K562 (cell line): ENCODE data around the gene ANKRD11. TPM values are rescaled to one million over a fixed set of nuclear protein-coding genes. Genes with fewer than 3 reads are reported as not detected.

ENCODE experiments used
- BRF1 ChIP-seq: IDR thresholded peaks from 3 replicates; pipeline ENCODE4 v1.6.1; 2011; ENCODE audit warnings: borderline replicate concordance, mild to moderate bottlenecking; ENCODE audit not compliant: insufficient read length; ENCODE audit errors: extremely low read depth
- EP300 ChIP-seq: IDR thresholded peaks from 2 replicates; pipeline ENCODE4 v1.6.1; 2012; ENCODE audit warnings: low read length, improper control_type of control experiment
- ETV5 ChIP-seq: sonication (generic); formaldehyde crosslinking; IDR thresholded peaks from 2 replicates; pipeline ENCODE4 v1.4.0; 2020; ENCODE audit warnings: low read depth, mild to moderate bottlenecking, missing genetic modification reagents
- HMBOX1 ChIP-seq: sonication (generic); IDR thresholded peaks from 2 replicates; pipeline ENCODE4 v1.6.1; 2016
- HMG20B ChIP-seq: fragments of 250-450 bp; sonication (Bioruptor Pico); IDR thresholded peaks from 2 replicates; pipeline ENCODE4 v1.5.0; 2021; ENCODE audit warnings: mild to moderate bottlenecking
- HNRNPL ChIP-seq: fragments of 200-400 bp; formaldehyde crosslinking; IDR thresholded peaks from 2 replicates; pipeline ENCODE4 v1.6.1; 2017; ENCODE audit warnings: low read depth, mild to moderate bottlenecking, low read length
- NCOA6 ChIP-seq: fragments of 450-650 bp; IDR thresholded peaks from 2 replicates; pipeline ENCODE4 v1.6.1; 2017; ENCODE audit warnings: mild to moderate bottlenecking
- POLR2A ChIP-seq: fragments of 450-650 bp; conservative IDR thresholded peaks from 2 replicates; pipeline ENCODE4 v1.6.1; 2016
- PRPF4 ChIP-seq: fragments of 200-400 bp; formaldehyde crosslinking; IDR thresholded peaks from one replicate; pipeline ENCODE4 v1.6.1; 2017; ENCODE audit warnings: low read length, low read depth, mild to moderate bottlenecking; ENCODE audit not compliant: insufficient read depth, poor library complexity, severe bottlenecking
- SIX5 ChIP-seq, 2 experiments: IDR thresholded peaks; 2 replicates each; pipeline ENCODE4 v1.6.1; 2011; ENCODE audit warnings: low read length in 2 of 2, borderline replicate concordance in 1 of 2, low read depth in 1 of 2, mild to moderate bottlenecking in 1 of 2, moderate library complexity in 1 of 2; ENCODE audit not compliant: insufficient read depth in 1 of 2
- SMAD3 ChIP-seq: fragments of 450-650 bp; formaldehyde crosslinking; conservative IDR thresholded peaks from 2 replicates; pipeline ENCODE4 v1.4.0; 2020; ENCODE audit warnings: mild to moderate bottlenecking
- SPI1 ChIP-seq: IDR thresholded peaks from 2 replicates; pipeline ENCODE4 v1.6.1; 2011; ENCODE audit warnings: low read depth, low read length, control low read depth, borderline replicate concordance
- SRSF1 ChIP-seq: fragments of 200-400 bp; formaldehyde crosslinking; IDR thresholded peaks from 2 replicates; pipeline ENCODE4 v1.6.1; 2017; ENCODE audit warnings: mild to moderate bottlenecking, low read depth, low read length, moderate library complexity
- TCF3 ChIP-seq: sonication (generic); formaldehyde crosslinking; IDR thresholded peaks from 2 replicates; pipeline ENCODE4 v1.4.0; 2020; ENCODE audit warnings: mild to moderate bottlenecking, missing genetic modification reagents
- THRB ChIP-seq: fragments of 450-650 bp; formaldehyde crosslinking; conservative IDR thresholded peaks from 2 replicates; pipeline ENCODE4 v1.4.0; 2022; ENCODE audit warnings: mild to moderate bottlenecking, missing genetic modification characterization
- ZKSCAN3 ChIP-seq: fragments of 250-450 bp; sonication (Bioruptor Pico); IDR thresholded peaks from 2 replicates; pipeline ENCODE4 v1.4.0; 2020
- ZNF316 ChIP-seq: fragments of 450-650 bp; IDR thresholded peaks from 2 replicates; pipeline ENCODE4 v1.6.1; 2016
- ZNF398 ChIP-seq: fragments of 250-450 bp; sonication (Bioruptor Pico); IDR thresholded peaks from 2 replicates; pipeline ENCODE4 v1.8.0; 2021; ENCODE audit warnings: moderate library complexity, mild to moderate bottlenecking, inconsistent platforms
- ZNF780A ChIP-seq: fragments of 250-450 bp; sonication (Bioruptor Pico); IDR thresholded peaks from 2 replicates; pipeline ENCODE4 v1.5.0; 2021; ENCODE audit warnings: mild to moderate bottlenecking
- polyA plus RNA-seq, 8 experiments: library from polyadenylated mRNA; depleted of rRNA in 4 of 8; stranded (reverse) in 5 of 8; unstranded in 3 of 8; fragments of >200 nt; fragmentation: Nextera tagmentation in 2 of 8; fragmentation: Illumina TruSeq in 1 of 8; extraction: Ambion mirVana in 2 of 8; extraction: Trizol in 1 of 8; gene quantifications; 2 replicates each; pipeline versions ENCODE4 v1.2.1 to v1.2.3, GENCODE V29; 2011 to 2014; ENCODE audit warnings: inconsistent platforms in 1 of 8, missing spikeins in 1 of 8
- total RNA-seq, 7 experiments: library from RNA; depleted of rRNA in 6 of 7; stranded (reverse); fragments of >200 nt in 6 of 7; fragmentation: Illumina TruSeq in 2 of 7; extraction: Trizol in 2 of 7; gene quantifications; 2 replicates each; pipeline versions ENCODE4 v1.2.1 to v1.2.3, GENCODE V29; 2011 to 2021; ENCODE audit warnings: low replicate concordance in 1 of 7
- TF ChIP-seq, protein P1 (sequence below), 3 experiments: IDR thresholded peaks in 2 of 3; conservative IDR thresholded peaks in 1 of 3; 2 replicates each; pipeline ENCODE4 v1.5.1; 2011 to 2012; ENCODE audit warnings: low read length in 3 of 3, mild to moderate bottlenecking in 3 of 3, control low read depth in 2 of 3, improper control_type of control experiment in 1 of 3, inconsistent platforms in 1 of 3, low read depth in 1 of 3, mixed read lengths in 1 of 3, moderate library complexity in 1 of 3; ENCODE audit not compliant: insufficient read depth in 2 of 3
- TF ChIP-seq, protein P2 (sequence below): IDR thresholded peaks from 3 replicates; pipeline ENCODE4 v1.6.1; 2011; ENCODE audit warnings: borderline replicate concordance, mild to moderate bottlenecking; ENCODE audit not compliant: insufficient read length, insufficient read depth

Gene ANKRD11
- total and polyA plus RNA-seq, 9 of the 15 experiments (the other 6 are each of a cell fraction or from before 2014, with no cell fraction given), result 4.7 to 126 (median 31.7) TPM

DNA sequence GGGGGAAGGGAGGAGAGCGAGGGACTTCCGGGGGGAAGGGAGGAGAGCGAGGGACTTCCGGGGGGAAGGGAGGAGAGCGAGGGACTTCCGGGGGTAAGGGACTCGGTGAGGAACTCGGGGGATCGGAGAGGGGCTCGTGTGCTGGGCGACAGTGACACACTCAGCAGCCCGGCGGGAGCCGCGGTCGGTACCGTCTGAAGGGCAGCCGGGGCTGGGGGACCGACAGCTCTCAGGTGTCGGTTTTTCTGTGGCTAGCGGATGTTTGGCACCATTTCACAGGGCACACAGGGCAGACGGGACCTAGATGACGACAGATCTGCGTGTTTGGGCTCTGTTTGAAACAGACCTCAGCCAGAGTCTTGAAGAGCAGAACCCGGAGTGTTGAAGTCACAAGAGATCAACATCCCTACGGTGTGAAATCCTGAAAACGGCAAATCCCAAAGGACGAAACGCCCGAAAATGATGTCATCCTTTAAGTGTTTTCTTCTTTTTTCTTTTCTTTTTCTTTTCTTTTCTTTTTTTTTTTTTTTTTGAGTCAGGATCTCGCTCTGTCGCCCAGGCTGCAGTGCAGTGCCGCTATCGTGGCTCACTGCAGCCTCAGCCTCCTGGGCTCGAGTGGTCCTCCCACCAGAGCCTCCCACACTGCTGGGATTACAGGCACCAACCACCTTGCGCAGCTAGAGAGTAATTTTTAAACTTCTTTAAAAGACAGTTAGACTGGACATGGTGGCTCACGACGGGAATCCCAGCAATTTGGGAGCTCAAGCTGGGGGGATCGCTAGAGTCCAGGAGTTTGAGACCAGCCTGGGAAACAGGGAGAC, 249.0 kb downstream of the ANKRD11 start (continued):
- no peak for TF ChIP-seq ZNF398
- no peak for TF ChIP-seq HNRNPL
- TF ChIP-seq, protein P1, sequence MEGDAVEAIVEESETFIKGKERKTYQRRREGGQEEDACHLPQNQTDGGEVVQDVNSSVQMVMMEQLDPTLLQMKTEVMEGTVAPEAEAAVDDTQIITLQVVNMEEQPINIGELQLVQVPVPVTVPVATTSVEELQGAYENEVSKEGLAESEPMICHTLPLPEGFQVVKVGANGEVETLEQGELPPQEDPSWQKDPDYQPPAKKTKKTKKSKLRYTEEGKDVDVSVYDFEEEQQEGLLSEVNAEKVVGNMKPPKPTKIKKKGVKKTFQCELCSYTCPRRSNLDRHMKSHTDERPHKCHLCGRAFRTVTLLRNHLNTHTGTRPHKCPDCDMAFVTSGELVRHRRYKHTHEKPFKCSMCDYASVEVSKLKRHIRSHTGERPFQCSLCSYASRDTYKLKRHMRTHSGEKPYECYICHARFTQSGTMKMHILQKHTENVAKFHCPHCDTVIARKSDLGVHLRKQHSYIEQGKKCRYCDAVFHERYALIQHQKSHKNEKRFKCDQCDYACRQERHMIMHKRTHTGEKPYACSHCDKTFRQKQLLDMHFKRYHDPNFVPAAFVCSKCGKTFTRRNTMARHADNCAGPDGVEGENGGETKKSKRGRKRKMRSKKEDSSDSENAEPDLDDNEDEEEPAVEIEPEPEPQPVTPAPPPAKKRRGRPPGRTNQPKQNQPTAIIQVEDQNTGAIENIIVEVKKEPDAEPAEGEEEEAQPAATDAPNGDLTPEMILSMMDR (IDR thresholded peaks at IDR 0.05 in 2 of 3, conservative IDR thresholded peaks at IDR 0.05 in 1 of 3; ENCODE audit: insufficient read depth in 2 of 3, low read depth in 1 of 3, low read length in 3 of 3), result no peak
- TF ChIP-seq SPI1, result 0 out of 2 replicates have a peak, but pooled peaks have one; percentile 46
- no peak for TF ChIP-seq HMG20B
- no peak for TF ChIP-seq ZNF780A (CRISPR knock-in tag)
- TF ChIP-seq THRB (CRISPR knock-in tag), result peak; percentile 68; the same call in 1 of the 2 replicates
- TF ChIP-seq BRF1, result no peak
- TF ChIP-seq, protein P2, sequence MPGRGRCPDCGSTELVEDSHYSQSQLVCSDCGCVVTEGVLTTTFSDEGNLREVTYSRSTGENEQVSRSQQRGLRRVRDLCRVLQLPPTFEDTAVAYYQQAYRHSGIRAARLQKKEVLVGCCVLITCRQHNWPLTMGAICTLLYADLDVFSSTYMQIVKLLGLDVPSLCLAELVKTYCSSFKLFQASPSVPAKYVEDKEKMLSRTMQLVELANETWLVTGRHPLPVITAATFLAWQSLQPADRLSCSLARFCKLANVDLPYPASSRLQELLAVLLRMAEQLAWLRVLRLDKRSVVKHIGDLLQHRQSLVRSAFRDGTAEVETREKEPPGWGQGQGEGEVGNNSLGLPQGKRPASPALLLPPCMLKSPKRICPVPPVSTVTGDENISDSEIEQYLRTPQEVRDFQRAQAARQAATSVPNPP, result no peak
- TF ChIP-seq ETV5 (CRISPR knock-in tag), result peak; percentile 96
- TF ChIP-seq HMBOX1, result no peak
- TF ChIP-seq EP300, result no peak
- no peak for TF ChIP-seq PRPF4
- TF ChIP-seq POLR2A, result peak; percentile 98
- TF ChIP-seq SIX5 (IDR thresholded peaks at IDR 0.05; ENCODE audit: borderline replicate concordance in 1 of 2, insufficient read depth in 1 of 2, low read depth in 1 of 2, low read length in 2 of 2), result no peak
- no peak for TF ChIP-seq ZNF316
- TF ChIP-seq SRSF1, result no peak
- TF ChIP-seq TCF3 (CRISPR knock-in tag), result no peak
- no peak for TF ChIP-seq NCOA6
- no peak for TF ChIP-seq ZKSCAN3 (CRISPR knock-in tag)
- TF ChIP-seq SMAD3 (CRISPR knock-in tag), result peak; percentile 84
